Measurements from ENCODE around the gene SYPL2. TPM values are rescaled to one million over a fixed set of nuclear protein-coding genes. Genes with fewer than 3 reads are reported as not detected.

SYPL2 gene
- total and polyA plus RNA-seq, 2 donors (not counting 3 experiments of a cell fraction or from before 2014, with no cell fraction given), result not detected

GRCh38 chr1:109508001-109508872, 41.9 kb downstream of the SYPL2 start:
- intact Hi-C loops (cut with micrococcal nuclease), result no loop called here
- DNase-seq (ENCODE audit: low read depth, low spot score) (no peak), FAIRE-seq (no peak)
- Histone ChIP-seq H4K20me1 (replicated peaks; ENCODE audit: control insufficient read depth, extremely low read depth, insufficient read depth, low read length) (no peaks in the 10 kb centered on the region), H3K9me1 (replicated peaks; ENCODE audit: control insufficient read depth, extremely low read depth, insufficient read depth, low read length) (no peaks in the 10 kb centered on the region), H3K36me3 (ENCODE audit: control insufficient read depth in 2 of 2, extremely low read depth in 1 of 2, insufficient read depth in 2 of 2, low read length in 2 of 2) (no peaks in the 10 kb centered on the region), H3K27ac (ENCODE audit: insufficient read depth, low read depth, low read length) (no peak overlapping the region), H3K4me3 (replicated peaks in 1 of 3; ENCODE audit: insufficient read depth in 1 of 3, low read depth in 1 of 3, low read length in 3 of 3) (no peak overlapping the region), H3K9ac (replicated peaks; ENCODE audit: extremely low read depth, insufficient read depth, low read length) (no peak overlapping the region), H3K27me3 (ENCODE audit: control insufficient read depth in 2 of 2, insufficient read depth in 2 of 2, low read length in 2 of 2) (peaks cover 10 to 21% of the 10 kb centered on the region in 2 experiments), H3K9me3 (replicated peaks; ENCODE audit: control insufficient read depth, insufficient read depth, low read length) (no peaks in the 10 kb centered on the region), H3K79me2 (ENCODE audit: control insufficient read depth, insufficient read depth, low read length) (no peaks in the 10 kb centered on the region), H2AFZ (ENCODE audit: low read depth, low read length) (no peak overlapping the region), H3K4me2 (ENCODE audit: insufficient read depth, low read length) (no peak overlapping the region), H3K4me1 (ENCODE audit: control insufficient read depth, extremely low read depth, insufficient read depth, low read length) (peaks cover 6% of the 10 kb centered on the region)
- no TSS peak for BruUV-seq (replicated peaks)
- ChIA-PET POLR2A (no interaction called here), CTCF (interaction anchor here (1.6 to 23.0 kb wide), 5 partner anchors 9 to 23 kb away, joined by 9 to 955 read pairs (median 19); partner anchors contain the start of genes CYB561D1 and GPR61)
- TF ChIP-seq CTCF (IDR thresholded peaks at IDR 0.05; ENCODE audit: extremely low read depth in 1 of 2, insufficient read depth in 1 of 2, low read depth in 1 of 2, low read length in 2 of 2), result no peak
- TF ChIP-seq JUN (IDR thresholded peaks at IDR 0.05; ENCODE audit: borderline replicate concordance, insufficient read depth, insufficient read length, low read depth), result no peak
- no peak for TF ChIP-seq MYC (IDR thresholded peaks at IDR 0.05; ENCODE audit: low read depth, low read length)
- TF ChIP-seq POLR2A (IDR thresholded peaks at IDR 0.05; ENCODE audit: low read depth, low read length), result no peak
- no peak for TF ChIP-seq GATA2 (IDR thresholded peaks at IDR 0.05; ENCODE audit: insufficient read depth, insufficient read length, low read depth, low read length)
- TF ChIP-seq FOS (IDR thresholded peaks at IDR 0.05; ENCODE audit: borderline replicate concordance, insufficient read depth, low read length), result no peak
- no peak for TF ChIP-seq POLR2AphosphoS5 (IDR thresholded peaks at IDR 0.05; ENCODE audit: insufficient read depth, low read depth, low read length)
- TF ChIP-seq MAX (IDR thresholded peaks at IDR 0.05; ENCODE audit: insufficient read depth, insufficient read length), result no peak
- TF ChIP-seq EZH2 (IDR thresholded peaks at IDR 0.05; ENCODE audit: borderline replicate concordance, low read depth, low read length, severe bottlenecking), result no peak
- dilution Hi-C loops (cut with MboI; ENCODE audit: extremely low pct_ligation_motif_present, low sequenced_read_pairs), result no loop called here
